SK-N-SH (cell line): ENCODE measurements around the gene GCM1.

Experiments
- CTCF ChIP-seq: fragments of 200-600 bp; sonication (generic); IDR thresholded peaks from 2 replicates; pipeline ENCODE4 v1.6.1; 2017; ENCODE audit warnings: antibody characterized with exemption, mild to moderate bottlenecking, moderate library complexity
- ELF1 ChIP-seq: IDR thresholded peaks from 2 replicates; pipeline ENCODE4 v1.4.0; 2012
- EZH2phosphoT487 ChIP-seq: fragments of 200-600 bp; sonication (generic); IDR thresholded peaks from 2 replicates; pipeline ENCODE4 v1.6.1; 2017; ENCODE audit warnings: low read depth, mixed run types, mild to moderate bottlenecking, antibody characterized with exemption, moderate library complexity, borderline replicate concordance
- NFIC ChIP-seq: IDR thresholded peaks from 2 replicates; pipeline ENCODE4 v1.4.0; 2012; ENCODE audit warnings: borderline replicate concordance
- NRF1 ChIP-seq: IDR thresholded peaks from 2 replicates; pipeline ENCODE4 v1.6.1; 2012; ENCODE audit warnings: low read depth, mild to moderate bottlenecking, low read length
- POLR2AphosphoS5 ChIP-seq: IDR thresholded peaks from 2 replicates; pipeline ENCODE4 v1.6.1; 2012; ENCODE audit warnings: low read depth, low read length
- RAD21 ChIP-seq: IDR thresholded peaks from 2 replicates; pipeline ENCODE4 v1.6.1; 2012; ENCODE audit warnings: mild to moderate bottlenecking, low read length
- TAF1 ChIP-seq: IDR thresholded peaks from 2 replicates; pipeline ENCODE4 v1.6.1; 2012; ENCODE audit warnings: low read depth, mild to moderate bottlenecking, low read length, moderate library complexity, borderline replicate concordance
- USF1 ChIP-seq: IDR thresholded peaks from 2 replicates; pipeline ENCODE4 v1.4.0; 2012; ENCODE audit warnings: low read depth, borderline replicate concordance
- YY1 ChIP-seq: IDR thresholded peaks from 2 replicates; pipeline ENCODE4 v1.4.0; 2012; ENCODE audit warnings: low read depth, mild to moderate bottlenecking
- ZBTB33 ChIP-seq: IDR thresholded peaks from 2 replicates; pipeline ENCODE4 v1.4.0; 2012; ENCODE audit warnings: low read depth, borderline replicate concordance

- no peak for TF ChIP-seq YY1
- TF ChIP-seq USF1 = no peak
- no peak for TF ChIP-seq CTCF
- no peak for TF ChIP-seq POLR2AphosphoS5
- TF ChIP-seq NRF1 = no peak
- no peak for TF ChIP-seq EZH2phosphoT487
- no peak for TF ChIP-seq TAF1
- TF ChIP-seq NFIC = no peak
- no peak for TF ChIP-seq ZBTB33
- no peak for TF ChIP-seq ELF1
- TF ChIP-seq RAD21 = no peak
Measured at GRCh38 chr6:53080813-53081212, 67.8 kb downstream of the GCM1 start.
